ENCODE measurements around the gene SYT8. TPM values are rescaled to one million over a fixed set of nuclear protein-coding genes. Genes with fewer than 3 reads are reported as not detected.
"Not testable (repeated sequence)": the region's sequence is repeated elsewhere in the genome, so short reads cannot be mapped to it uniquely, and the experiment has no call there.

Gene SYT8
- total and polyA plus RNA-seq, 2 experiments from 2014 or later: not detected

GRCh38 chr11:1810761-1811160, 24.0 kb upstream of the SYT8 start:
- DNase-seq: no peak
- H3K4me3 ChIP-seq: no peak overlapping the region
- no peak overlapping the region for H2AFZ ChIP-seq
- no peaks in the 10 kb centered on the region for H3K4me1 ChIP-seq (ENCODE audit: insufficient read depth)
- H3K27ac ChIP-seq: no peak overlapping the region
- H3F3A ChIP-seq (ENCODE audit: insufficient read depth): no peaks in the 10 kb centered on the region
- H3K27me3 ChIP-seq (replicated peaks; ENCODE audit: insufficient read depth): peaks cover 72% of the 10 kb centered on the region
- H3K4me2 ChIP-seq (ENCODE audit: unreplicated experiment): no peak overlapping the region
- H3K9ac ChIP-seq: no peak overlapping the region
- WGBS, 2 experiments (ENCODE audit: low coverage in 1 of 2, low lambda C conversion rate in 2 of 2, missing lambda C conversion rate in 2 of 2): 44 to 46% methylated on average over 10 of the region's 10 CpGs
- no peaks in the 10 kb centered on the region for H3K36me3 ChIP-seq (ENCODE audit: low read depth)
- TF ChIP-seq EZH2 (IDR thresholded peaks at IDR 0.05; ENCODE audit: insufficient read depth, poor library complexity, severe bottlenecking): no peak
- no peak for TF ChIP-seq EZH2phosphoT487 (IDR thresholded peaks at IDR 0.05; ENCODE audit: insufficient read depth, low read depth)
- H3K9me3 ChIP-seq (ENCODE audit: low read depth): no peaks in the 10 kb centered on the region
- no peaks in the 10 kb centered on the region for H4K20me1 ChIP-seq (ENCODE audit: insufficient read depth)
- H3K9me2 ChIP-seq (ENCODE audit: insufficient read depth): no peaks in the 10 kb centered on the region
- in situ Hi-C loops (cut with MboI): loop anchor here (10.0 kb wide), 1 partner anchor 116 kb away; the partner anchor contains the start of gene KRTAP5-6
- H3K79me2 ChIP-seq (ENCODE audit: insufficient read depth): no peaks in the 10 kb centered on the region

DNA sequence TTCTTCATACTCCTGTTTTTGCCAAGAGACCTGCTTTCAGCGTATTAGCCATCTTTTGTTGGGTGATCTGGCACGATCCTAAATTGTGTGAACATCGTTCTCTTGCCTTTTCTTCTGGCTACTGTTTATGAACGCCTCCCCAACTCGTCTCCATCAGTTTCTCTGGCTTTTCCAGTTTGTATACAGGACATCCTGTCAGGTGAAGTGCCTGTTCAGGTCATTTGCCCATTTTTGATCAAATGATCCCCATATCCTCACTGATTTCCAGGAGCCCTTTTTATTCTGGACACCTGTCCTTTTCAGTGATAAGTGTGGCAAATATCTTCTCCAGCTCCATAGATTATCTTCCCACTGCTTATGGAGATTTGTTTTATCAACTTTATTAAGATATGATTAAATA, 22.5 kb upstream of the SYT8 start:
- no peak for TF ChIP-seq EZH2phosphoT487 (IDR thresholded peaks at IDR 0.05; ENCODE audit: insufficient read depth, low read depth)
- no peak for TF ChIP-seq EZH2 (IDR thresholded peaks at IDR 0.05; ENCODE audit: insufficient read depth, poor library complexity, severe bottlenecking)
- Histone ChIP-seq H3K36me3 (ENCODE audit: low read depth) (no peaks in the 10 kb centered on the region), H4K20me1 (ENCODE audit: insufficient read depth) (no peaks in the 10 kb centered on the region), H2AFZ (no peak overlapping the region), H3K4me1 (ENCODE audit: insufficient read depth) (no peaks in the 10 kb centered on the region), H3K27ac (no peak overlapping the region), H3F3A (ENCODE audit: insufficient read depth) (no peaks in the 10 kb centered on the region), H3K9me2 (ENCODE audit: insufficient read depth) (no peaks in the 10 kb centered on the region), H3K9ac (no peak overlapping the region), H3K9me3 (ENCODE audit: low read depth) (no peaks in the 10 kb centered on the region), H3K4me2 (ENCODE audit: unreplicated experiment) (no peak overlapping the region), H3K4me3 (no peak overlapping the region), H3K27me3 (replicated peaks; ENCODE audit: insufficient read depth) (peaks cover 64% of the 10 kb centered on the region), H3K79me2 (ENCODE audit: insufficient read depth) (no peaks in the 10 kb centered on the region)
- in situ Hi-C loops (cut with MboI): loop anchor here (10.0 kb wide), 1 partner anchor 117 kb away; the partner anchor contains the start of gene KRTAP5-6
- 43 to 48% methylated on average over 5 of the region's 5 CpGs for WGBS, 2 experiments (ENCODE audit: low coverage in 1 of 2, low lambda C conversion rate in 2 of 2, missing lambda C conversion rate in 2 of 2)
- DNase-seq: no peak

DNA sequence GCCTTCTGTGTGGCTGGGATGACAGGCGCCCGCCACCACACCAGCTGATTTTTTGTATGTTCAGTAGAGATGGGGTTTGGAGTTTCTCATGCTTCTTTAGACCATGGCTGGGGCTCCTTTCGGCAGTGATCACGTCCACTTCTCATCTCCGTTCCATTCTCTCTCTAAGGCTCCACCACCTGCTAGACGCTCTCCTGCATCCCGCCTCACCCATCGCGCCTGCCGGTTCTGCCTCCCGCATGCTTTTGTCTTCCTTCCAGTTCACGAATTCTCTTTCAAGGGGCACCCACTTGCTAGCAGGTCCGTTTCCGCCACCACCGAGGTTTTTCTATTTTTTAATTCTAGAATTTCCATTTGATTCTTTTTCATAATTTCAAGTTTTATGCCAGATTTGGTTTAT, 22.0 kb upstream of the SYT8 start:
- Histone ChIP-seq H3K9me3 (ENCODE audit: low read depth) (no peaks in the 10 kb centered on the region), H3K27ac (no peak overlapping the region), H3K36me3 (ENCODE audit: low read depth) (no peaks in the 10 kb centered on the region), H3K27me3 (replicated peaks; ENCODE audit: insufficient read depth) (peaks cover 66% of the 10 kb centered on the region), H3K4me1 (ENCODE audit: insufficient read depth) (no peaks in the 10 kb centered on the region), H3K9me2 (ENCODE audit: insufficient read depth) (no peaks in the 10 kb centered on the region), H3K4me3 (no peak overlapping the region), H3K4me2 (ENCODE audit: unreplicated experiment) (no peak overlapping the region), H3K9ac (no peak overlapping the region), H4K20me1 (ENCODE audit: insufficient read depth) (no peaks in the 10 kb centered on the region), H3F3A (ENCODE audit: insufficient read depth) (no peaks in the 10 kb centered on the region), H3K79me2 (ENCODE audit: insufficient read depth) (no peaks in the 10 kb centered on the region), H2AFZ (no peak overlapping the region)
- DNase-seq: no peak
- in situ Hi-C loops (cut with MboI): loop anchor here (10.0 kb wide), 1 partner anchor 118 kb away; the partner anchor contains the start of gene KRTAP5-6
- no peak for TF ChIP-seq EZH2 (IDR thresholded peaks at IDR 0.05; ENCODE audit: insufficient read depth, poor library complexity, severe bottlenecking)
- WGBS, 2 experiments (ENCODE audit: low coverage in 1 of 2, low lambda C conversion rate in 2 of 2, missing lambda C conversion rate in 2 of 2): 52 to 64% methylated on average over 15 of the region's 15 CpGs

DNA sequence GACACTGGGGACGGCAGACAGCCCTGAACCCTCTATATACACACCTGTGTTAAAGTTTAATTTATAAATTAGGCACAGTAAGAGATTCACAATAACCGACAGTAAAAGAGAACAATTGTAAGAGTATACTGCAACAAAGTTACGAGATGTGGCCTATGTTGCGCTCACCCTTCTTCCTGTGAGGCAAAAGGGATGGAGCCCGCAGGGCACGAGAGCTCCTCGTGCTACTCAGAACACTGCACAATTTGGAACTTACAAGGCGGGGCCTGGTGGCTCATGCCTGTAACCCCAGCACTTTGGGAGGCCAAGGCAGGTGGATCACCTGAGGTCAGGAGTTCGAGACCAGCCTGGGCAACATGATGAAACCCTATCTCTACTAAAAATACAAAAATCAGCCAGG, 21.4 kb upstream of the SYT8 start:
- not testable (repeated sequence) for H3K4me2 ChIP-seq (ENCODE audit: unreplicated experiment); H3K79me2 ChIP-seq (ENCODE audit: insufficient read depth); H3F3A ChIP-seq (ENCODE audit: insufficient read depth); H4K20me1 ChIP-seq (ENCODE audit: insufficient read depth); H3K9ac ChIP-seq; H3K9me3 ChIP-seq (ENCODE audit: low read depth); H2AFZ ChIP-seq; H3K36me3 ChIP-seq (ENCODE audit: low read depth); H3K4me3 ChIP-seq; H3K27ac ChIP-seq; H3K4me1 ChIP-seq (ENCODE audit: insufficient read depth); DNase-seq; H3K9me2 ChIP-seq (ENCODE audit: insufficient read depth)
- H3K27me3 ChIP-seq (replicated peaks; ENCODE audit: insufficient read depth): peaks cover 69% of the 10 kb centered on the region
- in situ Hi-C loops (cut with MboI): loop anchor here (10.0 kb wide), 1 partner anchor 119 kb away; the partner anchor contains the start of gene KRTAP5-6
- WGBS, 2 experiments (ENCODE audit: low coverage in 1 of 2, low lambda C conversion rate in 2 of 2, missing lambda C conversion rate in 2 of 2): 44 to 56% methylated on average over 9 of the region's 9 CpGs

DNA sequence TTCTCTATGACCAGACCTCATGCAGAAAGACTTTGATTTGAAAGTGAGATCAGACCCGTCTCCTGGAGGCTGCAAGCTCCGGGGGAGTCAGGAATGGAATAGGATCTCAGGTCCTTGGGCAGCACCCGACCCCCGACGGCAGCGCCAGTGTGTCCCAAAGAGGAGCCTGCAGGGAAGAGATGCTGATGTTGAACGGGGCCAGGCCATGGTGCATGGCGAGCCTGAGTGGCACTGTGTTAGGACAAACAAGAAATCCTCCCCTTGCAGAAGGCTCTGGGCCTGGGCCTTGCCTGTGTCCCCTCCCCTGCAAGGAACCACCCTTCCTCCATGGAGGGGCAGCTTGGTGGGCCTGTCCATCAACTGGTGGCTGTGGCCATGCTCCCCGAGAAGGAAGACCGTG, 20.1 kb upstream of the SYT8 start:
- H3K79me2 ChIP-seq (ENCODE audit: insufficient read depth): no peaks in the 10 kb centered on the region
- no peak overlapping the region for H3K9ac ChIP-seq
- H3K27me3 ChIP-seq (replicated peaks; ENCODE audit: insufficient read depth): peaks cover 72% of the 10 kb centered on the region
- H3K36me3 ChIP-seq (ENCODE audit: low read depth): no peaks in the 10 kb centered on the region
- 53 to 56% methylated on average over 9 to 10 of the region's 10 CpGs for WGBS, 2 experiments (ENCODE audit: low coverage in 1 of 2, low lambda C conversion rate in 2 of 2, missing lambda C conversion rate in 2 of 2)
- H3F3A ChIP-seq (ENCODE audit: insufficient read depth): no peaks in the 10 kb centered on the region
- no peak overlapping the region for H3K4me2 ChIP-seq (ENCODE audit: unreplicated experiment)
- H3K9me2 ChIP-seq (ENCODE audit: insufficient read depth): no peaks in the 10 kb centered on the region
- no peak overlapping the region for H3K4me3 ChIP-seq
- no peak overlapping the region for H3K27ac ChIP-seq
- in situ Hi-C loops (cut with MboI): loop anchor here (10.0 kb wide), 1 partner anchor 120 kb away; the partner anchor contains the start of gene KRTAP5-6
- TF ChIP-seq EZH2phosphoT487 (IDR thresholded peaks at IDR 0.05; ENCODE audit: insufficient read depth, low read depth) (no peak), EZH2 (IDR thresholded peaks at IDR 0.05; ENCODE audit: insufficient read depth, poor library complexity, severe bottlenecking) (no peak)
- no peaks in the 10 kb centered on the region for H3K9me3 ChIP-seq (ENCODE audit: low read depth)
- H4K20me1 ChIP-seq (ENCODE audit: insufficient read depth): no peaks in the 10 kb centered on the region
- no peak for DNase-seq
- no peak overlapping the region for H2AFZ ChIP-seq
- no peaks in the 10 kb centered on the region for H3K4me1 ChIP-seq (ENCODE audit: insufficient read depth)

Measured in GM23248 (cell line).